Measurements from ENCODE around the gene ACVR2B.

The ACVR2B gene

DNA sequence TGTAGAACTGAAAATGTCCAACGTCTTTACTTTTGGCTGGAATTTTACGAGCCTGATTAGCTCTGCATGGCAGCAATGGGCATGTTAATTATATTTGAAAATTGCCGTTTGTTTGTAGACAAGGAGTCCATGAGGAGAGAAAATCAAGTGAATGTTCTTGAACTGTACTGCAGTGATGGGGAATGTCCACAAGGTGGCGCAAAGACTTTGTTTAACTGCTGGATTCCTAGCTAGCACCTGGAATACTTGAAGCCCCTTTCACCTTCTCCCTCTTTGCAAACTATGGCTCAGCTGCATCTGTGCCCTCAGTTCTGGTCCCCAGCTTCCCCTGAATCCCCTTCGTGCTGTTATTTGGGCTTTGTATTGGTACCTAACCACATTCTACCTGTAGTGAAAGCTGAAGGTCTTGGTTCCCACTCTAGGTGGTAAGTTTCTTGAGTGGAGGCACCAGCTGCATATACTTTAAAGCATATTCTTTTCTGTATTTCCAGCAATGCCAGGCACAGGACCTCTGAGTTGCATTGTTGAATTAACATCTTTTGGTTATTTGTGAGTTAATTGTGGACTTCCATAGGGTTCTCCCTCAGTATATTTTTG is 67.8 kb downstream of the ACVR2B start:
- H3K9me3 Mint-ChIP-seq (ENCODE audit: low read depth) = no peaks in the 10 kb centered on the region
- no peak overlapping the region for H3K27ac Mint-ChIP-seq
- no peak overlapping the region for H3K4me3 Mint-ChIP-seq
- no peaks in the 10 kb centered on the region for H3K27me3 Mint-ChIP-seq
- peaks cover 33% of the 10 kb centered on the region for H3K4me1 Mint-ChIP-seq (ENCODE audit: low read depth)
- peaks cover 13% of the 10 kb centered on the region for H3K36me3 Mint-ChIP-seq

DNA sequence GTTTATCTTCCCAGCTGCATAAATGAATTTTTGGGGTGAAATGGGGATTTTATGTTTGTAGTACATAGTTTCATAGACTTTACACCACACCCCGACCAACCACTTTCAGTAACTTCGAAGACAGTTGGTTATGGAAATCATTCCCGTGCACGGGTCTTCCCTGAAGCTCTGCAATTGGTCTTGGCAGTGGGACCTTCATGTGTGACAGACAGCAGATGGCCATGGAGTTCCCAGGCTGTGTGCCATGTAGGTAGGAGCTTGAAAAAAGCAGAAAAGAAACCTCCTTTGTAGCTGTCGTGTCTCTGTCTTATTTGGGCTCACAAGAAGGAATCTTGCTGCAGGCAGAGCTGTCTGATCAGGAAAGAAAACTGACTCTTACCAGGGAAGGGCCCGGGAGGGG is 68.3 kb downstream of the ACVR2B start:
- H3K27me3 Mint-ChIP-seq = no peaks in the 10 kb centered on the region
- H3K36me3 Mint-ChIP-seq = peaks cover 11% of the 10 kb centered on the region
- peaks cover 33% of the 10 kb centered on the region for H3K4me1 Mint-ChIP-seq (ENCODE audit: low read depth)
- no peaks in the 10 kb centered on the region for H3K9me3 Mint-ChIP-seq (ENCODE audit: low read depth)
- H3K27ac Mint-ChIP-seq = no peak overlapping the region
- H3K4me3 Mint-ChIP-seq = no peak overlapping the region

DNA sequence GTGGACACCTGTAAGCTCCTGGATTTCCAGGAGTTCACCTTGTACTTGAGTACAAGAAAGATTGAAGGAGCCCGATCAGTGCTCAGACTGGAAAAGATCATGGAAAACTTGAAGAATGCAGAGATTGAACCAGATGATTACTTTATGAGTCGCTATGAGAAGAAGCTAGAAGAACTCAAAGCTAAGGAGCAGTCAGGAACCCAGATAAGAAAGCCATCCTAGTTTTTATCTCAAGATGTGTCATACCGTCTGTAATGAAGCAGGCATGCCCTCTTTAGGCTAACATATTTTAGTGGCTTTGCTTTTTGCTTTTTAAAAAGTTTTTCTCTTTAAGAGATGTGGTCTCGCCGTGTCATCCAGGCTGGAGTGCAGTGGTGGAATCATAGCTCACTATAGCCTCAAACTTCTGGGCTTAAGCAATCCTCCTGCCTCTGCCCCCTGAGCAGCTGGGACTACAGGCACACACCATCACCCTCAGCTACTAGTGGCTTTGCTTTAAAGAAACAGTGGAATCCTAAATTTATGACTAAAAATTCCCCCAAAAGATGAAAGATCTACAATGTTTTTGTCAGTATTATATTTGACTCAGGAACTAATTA is 70.5 kb downstream of the ACVR2B start:
- H3K36me3 Mint-ChIP-seq = peaks cover 14% of the 10 kb centered on the region
- H3K9me3 Mint-ChIP-seq (ENCODE audit: low read depth) = no peaks in the 10 kb centered on the region
- no peak overlapping the region for H3K27ac Mint-ChIP-seq
- H3K27me3 Mint-ChIP-seq = no peaks in the 10 kb centered on the region
- H3K4me1 Mint-ChIP-seq (ENCODE audit: low read depth) = peaks cover 22% of the 10 kb centered on the region
- H3K4me3 Mint-ChIP-seq = no peak overlapping the region

- Mint-ChIP-seq H3K36me3 (peaks cover 16% of the 10 kb centered on the region), H3K4me3 (no peak overlapping the region)
These were observed 73.1 kb downstream of the ACVR2B start for GRCh38 chr3:38526792-38527191.

GRCh38 chr3:38528457-38528856 is 74.8 kb downstream of the ACVR2B start:
- Mint-ChIP-seq H3K4me1 (ENCODE audit: low read depth) (no peaks in the 10 kb centered on the region), H3K27me3 (no peaks in the 10 kb centered on the region), H3K27ac (no peak overlapping the region), H3K36me3 (peaks cover 16% of the 10 kb centered on the region), H3K4me3 (no peak overlapping the region), H3K9me3 (ENCODE audit: low read depth) (no peaks in the 10 kb centered on the region)

More at GRCh38 chr3:38526792-38527191, 73.1 kb downstream of the ACVR2B start:
- Mint-ChIP-seq H3K4me1 (ENCODE audit: low read depth) (no peaks in the 10 kb centered on the region), H3K9me3 (ENCODE audit: low read depth) (no peaks in the 10 kb centered on the region), H3K27ac (no peak overlapping the region), H3K27me3 (no peaks in the 10 kb centered on the region)

GRCh38 chr3:38532529-38532928 is 78.8 kb downstream of the ACVR2B start:
- H3K4me3 Mint-ChIP-seq = no peak overlapping the region
- peaks cover 2% of the 10 kb centered on the region for H3K4me1 Mint-ChIP-seq (ENCODE audit: low read depth)
- no peaks in the 10 kb centered on the region for H3K27me3 Mint-ChIP-seq
- no peaks in the 10 kb centered on the region for H3K9me3 Mint-ChIP-seq (ENCODE audit: low read depth)
- H3K27ac Mint-ChIP-seq = no peak overlapping the region
- H3K36me3 Mint-ChIP-seq = peaks cover 19% of the 10 kb centered on the region

GRCh38 chr3:38533285-38533976 is 79.7 kb downstream of the ACVR2B start:
- H3K4me3 Mint-ChIP-seq = no peak overlapping the region
- H3K4me1 Mint-ChIP-seq (ENCODE audit: low read depth) = peaks cover 2% of the 10 kb centered on the region
- H3K36me3 Mint-ChIP-seq = peaks cover 16% of the 10 kb centered on the region
- H3K27ac Mint-ChIP-seq = no peak overlapping the region
- H3K27me3 Mint-ChIP-seq = no peaks in the 10 kb centered on the region
- no peaks in the 10 kb centered on the region for H3K9me3 Mint-ChIP-seq (ENCODE audit: low read depth)

DNA sequence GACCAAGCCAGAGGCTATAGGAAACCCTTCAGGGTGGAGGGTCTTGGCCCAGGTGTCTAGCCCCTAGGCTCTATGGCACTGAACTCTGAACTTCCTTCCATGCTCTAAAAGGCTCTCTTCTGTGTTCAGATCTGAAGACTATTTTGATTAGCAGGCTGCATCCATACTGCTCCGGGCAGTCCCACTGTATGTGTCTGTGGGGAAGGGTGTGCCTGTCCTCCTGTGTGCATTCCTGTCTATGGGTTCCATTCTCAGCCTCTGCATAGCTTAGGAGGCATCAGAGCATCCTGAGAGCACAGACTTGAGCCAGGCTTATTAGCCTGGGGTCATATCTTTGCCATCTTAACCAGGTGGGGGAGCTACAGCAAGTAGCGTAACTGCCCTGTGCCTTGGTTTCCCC is 80.5 kb downstream of the ACVR2B start:
- Mint-ChIP-seq H3K4me1 (ENCODE audit: low read depth) (peaks cover 2% of the 10 kb centered on the region), H3K9me3 (ENCODE audit: low read depth) (no peaks in the 10 kb centered on the region), H3K36me3 (peaks cover 16% of the 10 kb centered on the region), H3K27ac (no peak overlapping the region), H3K4me3 (no peak overlapping the region), H3K27me3 (no peaks in the 10 kb centered on the region)

DNA sequence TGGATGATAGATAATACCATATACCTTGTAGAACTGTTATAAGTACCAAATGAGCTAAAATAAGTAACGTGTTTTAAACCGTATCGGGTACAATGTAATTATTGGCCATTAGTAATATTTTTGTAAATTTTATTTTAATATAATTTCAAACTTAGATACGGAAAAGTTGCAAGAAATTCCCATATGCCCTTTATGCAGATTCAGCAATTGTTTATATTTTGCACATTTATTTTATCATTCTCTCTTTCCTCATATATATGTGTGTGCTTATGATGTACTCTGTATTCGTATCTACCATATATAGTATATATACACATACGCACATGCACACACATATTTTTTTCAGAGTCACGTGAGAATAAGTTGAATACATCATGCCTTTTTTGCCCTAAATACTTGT is 80.9 kb downstream of the ACVR2B start:
- Mint-ChIP-seq H3K4me1 (ENCODE audit: low read depth) (peaks cover 2% of the 10 kb centered on the region), H3K27me3 (no peaks in the 10 kb centered on the region), H3K4me3 (no peak overlapping the region), H3K9me3 (ENCODE audit: low read depth) (no peaks in the 10 kb centered on the region), H3K36me3 (peaks cover 16% of the 10 kb centered on the region), H3K27ac (no peak overlapping the region)

- no peak overlapping the region for H3K27ac Mint-ChIP-seq
- H3K27me3 Mint-ChIP-seq = no peaks in the 10 kb centered on the region
- H3K9me3 Mint-ChIP-seq (ENCODE audit: low read depth) = no peaks in the 10 kb centered on the region
- peaks cover 2% of the 10 kb centered on the region for H3K4me1 Mint-ChIP-seq (ENCODE audit: low read depth)
- peaks cover 15% of the 10 kb centered on the region for H3K36me3 Mint-ChIP-seq
- no peak overlapping the region for H3K4me3 Mint-ChIP-seq
These were observed 83.0 kb downstream of the ACVR2B start for GRCh38 chr3:38536671-38537070.

DNA sequence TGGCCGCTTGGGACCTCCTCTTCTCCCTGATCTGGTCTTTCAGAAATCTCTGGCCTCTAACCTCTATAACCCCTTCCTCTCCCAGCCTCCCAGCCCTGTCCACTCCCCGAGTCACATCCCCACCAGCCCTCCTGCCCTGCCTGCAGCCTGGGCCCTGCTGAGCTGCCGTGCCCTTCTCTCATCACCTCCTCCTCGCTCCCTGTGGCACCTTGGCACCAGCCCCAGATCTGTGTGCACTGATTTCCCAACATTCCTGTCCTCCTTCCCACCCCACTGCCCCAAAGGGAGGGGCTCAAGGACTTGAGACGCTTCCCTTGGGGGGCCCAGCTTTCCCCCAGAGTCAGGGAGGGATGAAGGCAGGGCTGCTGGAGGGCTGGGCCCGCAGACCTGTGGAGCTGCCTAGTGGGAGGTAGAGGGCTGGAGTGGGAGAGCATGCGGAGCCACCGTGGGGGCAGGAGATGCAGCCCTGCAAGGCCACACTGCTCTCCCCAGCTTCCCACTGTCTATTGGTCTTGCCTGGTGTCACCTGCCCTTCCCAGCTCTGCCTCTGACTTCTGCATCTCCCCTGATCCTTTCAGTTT is 85.2 kb downstream of the ACVR2B start:
- peaks cover 16% of the 10 kb centered on the region for H3K36me3 Mint-ChIP-seq
- H3K27ac Mint-ChIP-seq = no peak overlapping the region
- no peaks in the 10 kb centered on the region for H3K9me3 Mint-ChIP-seq (ENCODE audit: low read depth)
- no peak overlapping the region for H3K4me3 Mint-ChIP-seq
- H3K27me3 Mint-ChIP-seq = no peaks in the 10 kb centered on the region
- peaks cover 2% of the 10 kb centered on the region for H3K4me1 Mint-ChIP-seq (ENCODE audit: low read depth)

DNA sequence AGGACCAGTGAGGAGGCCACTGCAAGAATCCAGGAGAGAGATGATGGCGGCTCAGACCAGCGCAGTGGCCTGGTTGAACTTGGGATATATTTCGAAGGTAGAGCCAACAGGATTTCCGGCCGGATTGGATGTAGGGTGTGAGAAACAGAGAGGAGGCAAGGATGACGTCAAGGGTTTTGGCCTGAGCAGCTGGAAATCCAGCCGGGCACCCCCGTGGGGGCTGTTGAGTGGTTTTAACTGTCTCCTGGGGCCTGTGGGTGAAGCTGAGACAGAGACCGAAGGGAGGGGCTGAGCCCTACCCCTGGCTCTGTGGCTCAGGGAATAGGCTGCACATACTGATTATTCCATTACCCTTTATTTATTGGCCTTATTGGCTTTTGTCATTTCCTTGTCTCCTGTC is 88.1 kb downstream of the ACVR2B start:
- H3K27ac Mint-ChIP-seq = no peak overlapping the region
- H3K4me3 Mint-ChIP-seq = no peak overlapping the region
- H3K27me3 Mint-ChIP-seq = no peaks in the 10 kb centered on the region
- no peaks in the 10 kb centered on the region for H3K4me1 Mint-ChIP-seq (ENCODE audit: low read depth)
- no peaks in the 10 kb centered on the region for H3K9me3 Mint-ChIP-seq (ENCODE audit: low read depth)
- H3K36me3 Mint-ChIP-seq = peaks cover 3% of the 10 kb centered on the region

All from activated naive CD8-positive, alpha-beta T cell (primary cell).